Progenitor cell of endocrine pancreas (in vitro differentiated cells): ENCODE results near the gene HEXB. TPM values are rescaled to one million over a fixed set of nuclear protein-coding genes. Genes with fewer than 3 reads are reported as not detected.

Source experiments
- DNase-seq: peaks from one replicate; pipeline ENCODE4 v3.0.0; 2021; ENCODE audit warnings: low spot score; ENCODE audit not compliant: unreplicated experiment
- H3K27ac Mint-ChIP-seq: 2 replicates; pipeline ENCODE4 v1.8.0; 2021; ENCODE audit warnings: mild to moderate bottlenecking, moderate library complexity, mixed read lengths
- H3K27me3 Mint-ChIP-seq: 2 replicates; pipeline ENCODE4 v1.8.0; 2021; ENCODE audit warnings: mixed read lengths
- H3K36me3 Mint-ChIP-seq: 2 replicates; pipeline ENCODE4 v1.8.0; 2022; ENCODE audit warnings: mixed read lengths; ENCODE audit not compliant: insufficient read depth
- H3K4me1 Mint-ChIP-seq: 2 replicates; pipeline ENCODE4 v1.8.0; 2021; ENCODE audit warnings: low read depth, mixed read lengths
- H3K4me3 Mint-ChIP-seq: 2 replicates; pipeline ENCODE4 v1.8.0; 2021; ENCODE audit warnings: low read depth, mild to moderate bottlenecking, moderate library complexity, mixed read lengths
- H3K9me3 Mint-ChIP-seq: 2 replicates; pipeline ENCODE4 v1.8.0; 2021; ENCODE audit warnings: low read depth, mixed read lengths
- total RNA-seq: library from RNA; stranded (reverse); gene quantifications from 2 replicates; pipeline ENCODE4 v1.2.1, GENCODE V29; 2021
- TF ChIP-seq, protein P1 (sequence below): fragments of 200-600 bp; sonication (generic); IDR thresholded peaks from one replicate; pipeline ENCODE4 v1.5.0; 2021; ENCODE audit warnings: antibody characterized with exemption, mild to moderate bottlenecking; ENCODE audit not compliant: unreplicated experiment

Gene HEXB
- total RNA-seq, 1 donor from 2014 or later, result 59.9 TPM

DNA sequence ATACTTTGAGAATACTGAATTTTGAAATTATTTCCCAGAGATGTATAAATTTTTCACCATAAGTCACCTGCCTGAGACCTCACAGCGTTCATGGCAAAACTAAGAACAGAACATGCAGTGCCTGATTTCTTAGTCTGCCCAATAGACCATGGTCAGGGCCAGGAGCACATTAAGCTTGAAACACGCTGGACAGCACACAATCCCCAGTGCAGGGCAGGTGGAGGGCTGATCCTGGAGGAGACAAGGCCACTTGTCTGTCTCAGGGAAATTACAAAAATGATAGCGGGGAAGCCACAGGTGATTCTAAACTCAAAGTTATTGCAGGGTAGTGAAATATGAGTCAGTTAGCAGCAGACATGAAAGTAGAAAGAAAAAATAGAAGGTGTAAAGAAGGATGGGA is 25.9 kb upstream of the HEXB start:
- Mint-ChIP-seq H3K9me3 (no peaks in the 10 kb centered on the region), H3K4me1 (peaks cover 8% of the 10 kb centered on the region), H3K36me3 (no peaks in the 10 kb centered on the region), H3K27ac (no peak overlapping the region), H3K4me3 (no peak overlapping the region), H3K27me3 (peaks cover 6% of the 10 kb centered on the region)
- TF ChIP-seq, protein P1, sequence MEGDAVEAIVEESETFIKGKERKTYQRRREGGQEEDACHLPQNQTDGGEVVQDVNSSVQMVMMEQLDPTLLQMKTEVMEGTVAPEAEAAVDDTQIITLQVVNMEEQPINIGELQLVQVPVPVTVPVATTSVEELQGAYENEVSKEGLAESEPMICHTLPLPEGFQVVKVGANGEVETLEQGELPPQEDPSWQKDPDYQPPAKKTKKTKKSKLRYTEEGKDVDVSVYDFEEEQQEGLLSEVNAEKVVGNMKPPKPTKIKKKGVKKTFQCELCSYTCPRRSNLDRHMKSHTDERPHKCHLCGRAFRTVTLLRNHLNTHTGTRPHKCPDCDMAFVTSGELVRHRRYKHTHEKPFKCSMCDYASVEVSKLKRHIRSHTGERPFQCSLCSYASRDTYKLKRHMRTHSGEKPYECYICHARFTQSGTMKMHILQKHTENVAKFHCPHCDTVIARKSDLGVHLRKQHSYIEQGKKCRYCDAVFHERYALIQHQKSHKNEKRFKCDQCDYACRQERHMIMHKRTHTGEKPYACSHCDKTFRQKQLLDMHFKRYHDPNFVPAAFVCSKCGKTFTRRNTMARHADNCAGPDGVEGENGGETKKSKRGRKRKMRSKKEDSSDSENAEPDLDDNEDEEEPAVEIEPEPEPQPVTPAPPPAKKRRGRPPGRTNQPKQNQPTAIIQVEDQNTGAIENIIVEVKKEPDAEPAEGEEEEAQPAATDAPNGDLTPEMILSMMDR, result no peak
- no peak for DNase-seq

DNA sequence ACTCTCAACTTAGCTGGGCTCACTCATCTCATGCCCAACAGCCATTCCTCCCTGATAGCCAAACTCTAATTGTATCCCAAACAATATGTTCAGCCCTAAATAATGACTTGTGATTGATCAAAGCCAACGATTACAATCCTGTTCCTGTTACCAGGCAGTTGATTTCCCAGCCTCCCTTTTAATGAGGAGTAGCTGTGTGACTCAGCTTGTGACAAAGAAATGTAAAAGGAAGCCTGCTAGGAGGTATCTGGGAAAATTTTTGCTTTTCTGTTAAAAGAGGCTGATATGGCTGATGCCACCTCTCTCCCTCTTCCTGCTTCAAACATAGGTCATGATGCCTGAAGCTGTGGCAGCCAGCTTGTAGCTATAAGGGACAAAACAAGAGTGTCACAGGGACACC is 24.9 kb upstream of the HEXB start:
- no peak overlapping the region for H3K4me3 Mint-ChIP-seq
- no peak overlapping the region for H3K27ac Mint-ChIP-seq
- TF ChIP-seq, protein P1, result no peak
- H3K27me3 Mint-ChIP-seq, result peaks cover 3% of the 10 kb centered on the region
- H3K9me3 Mint-ChIP-seq, result no peaks in the 10 kb centered on the region
- peaks cover 8% of the 10 kb centered on the region for H3K4me1 Mint-ChIP-seq
- DNase-seq, result no peak
- no peaks in the 10 kb centered on the region for H3K36me3 Mint-ChIP-seq

DNA sequence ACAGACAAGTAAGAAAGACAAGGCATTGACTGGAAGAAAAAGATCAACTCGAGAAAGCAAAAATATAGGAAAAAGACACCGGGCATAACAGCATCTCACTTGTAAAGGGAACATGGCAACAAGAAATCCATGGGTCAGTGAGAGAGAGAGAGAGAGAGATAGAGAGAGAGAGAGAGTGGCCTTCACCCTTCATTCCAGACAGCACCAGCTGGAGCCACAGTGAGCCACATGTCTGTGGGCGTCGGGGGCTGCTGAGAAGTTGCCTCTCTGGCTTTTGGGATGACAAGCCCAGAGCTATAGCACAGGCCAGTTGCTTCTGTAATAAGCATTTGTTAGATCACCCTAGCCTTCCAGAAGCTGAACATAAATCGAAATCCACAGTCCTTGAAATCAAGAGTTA is 24.2 kb upstream of the HEXB start:
- peaks cover 8% of the 10 kb centered on the region for H3K4me1 Mint-ChIP-seq
- H3K27me3 Mint-ChIP-seq, result peaks cover 3% of the 10 kb centered on the region
- no peak overlapping the region for H3K27ac Mint-ChIP-seq
- no peak for DNase-seq
- H3K9me3 Mint-ChIP-seq, result no peaks in the 10 kb centered on the region
- no peaks in the 10 kb centered on the region for H3K36me3 Mint-ChIP-seq
- TF ChIP-seq, protein P1, result no peak
- H3K4me3 Mint-ChIP-seq, result no peak overlapping the region

DNA sequence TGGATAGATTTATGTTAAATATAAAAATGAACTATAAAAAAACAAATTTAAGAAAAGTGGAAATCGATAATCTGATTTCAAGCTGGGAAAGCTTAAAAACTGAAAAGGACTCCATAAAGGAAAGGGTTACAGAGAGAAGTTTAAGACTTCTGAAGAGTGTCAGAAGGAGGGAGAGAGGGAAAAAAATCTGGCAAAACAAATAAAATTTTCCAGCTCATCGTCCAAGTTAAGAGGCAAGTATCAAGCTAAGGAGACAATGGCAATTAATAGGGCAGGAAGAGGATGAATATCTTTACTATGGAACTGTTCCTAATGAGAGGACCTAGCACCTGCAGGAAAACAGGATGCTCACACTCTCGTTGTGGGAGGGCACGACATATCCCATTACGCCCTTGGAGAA is 20.5 kb upstream of the HEXB start:
- Mint-ChIP-seq H3K36me3 (no peaks in the 10 kb centered on the region), H3K4me3 (no peak overlapping the region), H3K4me1 (peaks cover 7% of the 10 kb centered on the region), H3K27ac (no peak overlapping the region), H3K27me3 (peaks cover 3% of the 10 kb centered on the region), H3K9me3 (no peaks in the 10 kb centered on the region)
- TF ChIP-seq, protein P1, result no peak
- no peak for DNase-seq

DNA sequence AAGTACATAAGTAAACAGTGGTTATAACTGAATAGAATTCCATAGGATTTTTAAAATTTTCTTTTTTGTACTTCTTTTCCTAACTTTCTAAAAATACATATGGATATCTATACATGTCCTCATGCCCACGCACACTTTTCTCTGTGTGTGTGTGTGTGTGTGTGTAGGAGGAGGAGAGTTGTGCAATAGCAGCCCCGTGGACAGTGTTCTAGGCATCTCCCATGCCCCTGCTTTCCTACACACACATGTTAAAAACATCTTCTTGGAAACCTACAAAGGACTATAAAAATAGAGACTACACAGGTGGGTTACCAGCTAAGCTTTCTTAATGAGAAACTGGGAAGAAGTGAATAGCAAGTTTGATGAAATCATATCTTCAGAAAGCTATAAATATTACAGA is 19.8 kb upstream of the HEXB start:
- no peaks in the 10 kb centered on the region for H3K9me3 Mint-ChIP-seq
- H3K27ac Mint-ChIP-seq, result no peak overlapping the region
- H3K4me3 Mint-ChIP-seq, result no peak overlapping the region
- DNase-seq, result no peak
- TF ChIP-seq, protein P1, result no peak
- H3K36me3 Mint-ChIP-seq, result no peaks in the 10 kb centered on the region
- H3K4me1 Mint-ChIP-seq, result peaks cover 12% of the 10 kb centered on the region
- H3K27me3 Mint-ChIP-seq, result peaks cover 3% of the 10 kb centered on the region

DNA sequence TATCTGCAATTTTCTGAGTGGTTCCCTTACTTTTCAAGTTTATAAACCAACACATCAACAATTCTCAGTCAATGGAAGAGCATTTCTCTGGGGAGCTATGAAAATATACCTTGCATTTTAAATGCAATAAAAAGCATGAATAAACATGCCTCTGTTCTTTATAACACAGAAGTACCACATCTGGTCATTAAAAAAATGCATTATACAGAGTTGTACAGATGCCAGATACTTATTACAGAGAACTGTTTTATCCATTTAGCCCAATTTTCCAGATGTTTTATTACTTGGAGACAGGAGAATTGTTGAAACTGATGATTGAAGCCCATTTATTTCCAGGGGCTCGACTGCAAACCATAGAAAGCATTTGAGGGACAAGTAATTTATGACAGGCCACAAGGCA is 19.2 kb upstream of the HEXB start:
- no peak overlapping the region for H3K27ac Mint-ChIP-seq
- H3K4me3 Mint-ChIP-seq, result no peak overlapping the region
- peaks cover 13% of the 10 kb centered on the region for H3K4me1 Mint-ChIP-seq
- no peaks in the 10 kb centered on the region for H3K9me3 Mint-ChIP-seq
- no peaks in the 10 kb centered on the region for H3K36me3 Mint-ChIP-seq
- peaks cover under 1% of the 10 kb centered on the region for H3K27me3 Mint-ChIP-seq
- TF ChIP-seq, protein P1, result no peak
- no peak for DNase-seq
